Fibroblast of upper back skin (primary cell): ENCODE results near the gene CEP78.
"Not testable (repeated sequence)": the region's sequence is repeated elsewhere in the genome, so short reads cannot be mapped to it uniquely, and the experiment has no call there.

Experiments used
- DNase-seq: peaks from one replicate; pipeline ENCODE4 v3.0.0-alpha.2; 2013

The CEP78 gene, protein sequence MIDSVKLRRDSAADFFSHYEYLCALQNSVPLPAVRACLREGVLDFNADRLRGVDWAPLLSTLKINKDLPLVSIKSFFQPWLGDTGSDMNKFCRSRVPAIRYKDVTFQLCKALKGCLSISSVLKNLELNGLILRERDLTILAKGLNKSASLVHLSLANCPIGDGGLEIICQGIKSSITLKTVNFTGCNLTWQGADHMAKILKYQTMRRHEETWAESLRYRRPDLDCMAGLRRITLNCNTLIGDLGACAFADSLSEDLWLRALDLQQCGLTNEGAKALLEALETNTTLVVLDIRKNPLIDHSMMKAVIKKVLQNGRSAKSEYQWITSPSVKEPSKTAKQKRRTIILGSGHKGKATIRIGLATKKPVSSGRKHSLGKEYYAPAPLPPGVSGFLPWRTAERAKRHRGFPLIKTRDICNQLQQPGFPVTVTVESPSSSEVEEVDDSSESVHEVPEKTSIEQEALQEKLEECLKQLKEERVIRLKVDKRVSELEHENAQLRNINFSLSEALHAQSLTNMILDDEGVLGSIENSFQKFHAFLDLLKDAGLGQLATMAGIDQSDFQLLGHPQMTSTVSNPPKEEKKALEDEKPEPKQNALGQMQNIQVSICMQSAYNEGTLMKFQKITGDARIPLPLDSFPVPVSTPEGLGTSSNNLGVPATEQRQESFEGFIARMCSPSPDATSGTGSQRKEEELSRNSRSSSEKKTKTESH

DNA sequence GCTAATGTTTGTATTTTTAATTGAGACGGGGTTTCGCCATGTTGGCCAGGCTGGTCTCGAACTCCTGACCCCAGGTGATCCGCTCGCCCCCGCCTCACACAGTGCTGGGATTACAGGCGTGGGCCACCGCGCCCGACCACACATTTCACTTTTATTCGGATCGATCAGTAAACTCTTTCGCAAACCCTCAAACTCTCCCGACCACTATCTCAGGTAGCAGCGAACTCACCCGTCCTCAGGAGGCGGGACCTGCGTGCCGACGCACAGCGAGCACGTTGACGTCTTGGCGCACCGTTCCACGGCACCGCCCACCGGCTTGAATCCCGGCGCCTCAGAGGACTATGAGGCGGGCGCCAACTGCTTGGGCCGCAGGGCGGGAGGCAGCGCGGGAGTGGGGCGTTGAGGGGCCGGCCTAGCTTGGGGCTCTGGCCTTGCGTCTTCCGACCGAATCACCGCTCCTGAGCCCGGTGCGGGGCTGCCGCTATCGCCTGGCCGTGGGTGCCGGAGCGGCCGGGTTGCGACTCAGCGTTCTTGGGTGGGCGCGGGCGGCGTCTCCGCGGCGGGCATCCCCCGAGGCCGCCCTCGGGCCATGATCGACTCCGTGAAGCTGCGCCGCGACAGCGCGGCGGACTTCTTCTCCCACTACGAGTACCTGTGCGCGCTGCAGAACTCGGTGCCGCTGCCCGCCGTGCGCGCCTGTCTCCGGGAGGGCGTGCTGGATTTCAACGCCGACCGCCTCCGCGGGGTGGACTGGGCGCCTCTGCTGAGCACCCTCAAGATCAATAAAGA lies at the start of gene CEP78:
Gene CEP78 (plus strand): TSS at position 314 of the 789 bp plus-strand sequence. CDS start 276 bp downstream, at position 590.
- DNase-seq: peak; percentile 92

DNA sequence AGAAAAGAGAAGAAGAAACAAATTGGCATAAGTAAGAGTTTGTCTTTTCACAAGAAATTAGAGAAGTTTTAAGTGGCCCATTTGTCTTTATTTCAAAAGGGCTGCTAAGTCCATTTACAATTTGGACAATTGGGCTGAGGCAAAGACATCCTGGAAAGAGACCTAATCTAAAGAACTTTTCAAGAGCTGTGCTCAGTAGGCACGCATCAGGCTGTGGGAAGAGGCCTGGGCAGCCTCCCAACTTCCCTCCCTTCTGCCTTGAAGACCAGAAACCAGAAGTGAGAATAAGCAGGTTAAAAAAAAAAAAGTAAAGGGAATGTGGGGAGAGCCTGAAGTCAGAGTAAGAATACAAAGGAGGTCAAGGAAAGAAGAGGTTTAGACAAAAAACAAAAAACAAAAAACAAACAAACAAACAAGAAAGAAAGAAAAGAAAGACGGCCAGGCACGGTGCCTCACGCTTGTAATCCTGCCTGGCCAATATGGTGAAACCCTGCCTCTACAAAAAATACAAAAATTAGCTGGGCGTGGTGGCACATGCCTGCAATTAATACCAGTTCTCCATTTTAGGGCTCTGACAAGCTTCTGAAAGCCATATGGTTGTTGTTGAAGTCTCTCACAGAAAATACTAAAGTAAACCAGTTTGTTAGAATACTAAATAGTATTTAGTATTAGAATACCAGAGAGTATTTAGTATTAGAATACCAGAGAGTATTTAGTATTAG lies 48.0 kb upstream of the CEP78 start:
- DNase-seq: no peak

DNA sequence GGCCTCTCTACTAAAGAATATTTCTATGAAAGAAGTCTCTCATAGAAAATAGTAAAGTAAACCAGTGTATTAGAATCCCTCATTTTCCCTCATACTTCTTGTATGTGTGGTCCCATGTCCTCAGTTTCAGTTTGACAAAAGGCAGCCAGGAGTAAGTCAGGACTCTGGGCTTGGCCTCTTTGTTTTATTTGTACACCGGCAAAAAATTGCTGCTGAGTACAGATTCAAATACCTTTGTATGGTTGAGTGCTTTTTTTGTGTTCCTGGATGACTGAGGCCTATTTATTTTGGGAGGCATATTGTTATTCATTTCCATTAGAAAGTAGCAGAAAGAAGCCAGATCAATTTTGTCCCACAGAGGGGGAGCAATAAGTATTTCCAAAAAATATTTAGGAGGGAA lies 47.3 kb upstream of the CEP78 start:
- no peak for DNase-seq

DNA sequence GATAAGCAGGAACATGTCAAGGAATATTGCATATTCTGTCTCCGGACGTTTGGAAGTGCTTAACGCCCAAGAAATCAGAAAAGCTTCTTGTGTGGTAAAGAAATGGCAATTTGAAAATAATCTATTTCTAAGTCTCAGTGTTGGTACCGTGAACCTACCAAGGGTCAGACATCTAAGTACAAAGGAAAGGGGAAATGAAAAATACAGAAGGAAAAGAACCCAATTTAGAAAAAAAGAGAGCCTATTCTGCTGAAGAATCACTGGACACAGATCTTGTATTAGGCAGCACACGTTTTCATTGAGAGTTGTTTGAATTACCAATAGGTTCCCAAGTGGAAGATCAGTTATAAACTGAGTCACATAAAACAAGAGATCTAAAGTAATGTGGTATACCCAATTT lies 46.9 kb upstream of the CEP78 start:
- DNase-seq: no peak

DNA sequence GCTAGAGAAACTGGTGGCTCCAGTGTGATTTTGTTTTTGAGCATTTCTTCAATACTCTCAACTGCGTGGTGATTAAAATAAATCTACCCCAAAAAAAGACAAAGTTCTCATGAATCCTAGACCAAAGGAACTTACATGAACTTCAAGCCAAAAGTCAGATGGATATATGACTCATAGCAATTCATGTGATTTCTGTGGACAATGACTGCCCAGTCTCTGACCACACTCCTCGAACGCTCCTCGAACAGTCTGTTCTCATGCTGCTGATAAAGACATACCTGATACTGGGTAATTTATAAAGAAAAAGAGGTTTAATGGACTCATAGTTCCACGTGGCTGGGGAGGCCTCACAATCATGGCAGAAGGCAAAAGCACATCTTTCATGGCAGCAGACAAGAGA lies 46.4 kb upstream of the CEP78 start:
- no peak for DNase-seq

DNA sequence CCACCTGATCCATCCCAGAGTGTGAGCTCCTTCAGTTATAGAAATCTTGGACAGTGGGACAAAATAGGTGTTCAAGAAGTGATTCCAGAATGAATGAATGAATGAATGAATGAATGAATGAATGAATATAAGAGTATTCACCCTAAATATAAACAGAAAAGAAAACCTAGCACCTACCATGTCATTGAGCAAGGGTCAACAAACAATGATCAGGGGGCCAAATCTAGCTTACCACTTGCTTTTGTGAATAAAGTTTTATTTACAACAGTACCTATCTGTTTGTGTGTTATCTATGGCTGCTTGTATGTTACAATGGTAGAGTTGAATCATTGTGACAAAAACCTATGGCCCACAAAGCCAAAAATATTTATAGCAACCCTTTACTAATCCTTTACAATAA lies 43.9 kb upstream of the CEP78 start:
- DNase-seq: no peak

DNA sequence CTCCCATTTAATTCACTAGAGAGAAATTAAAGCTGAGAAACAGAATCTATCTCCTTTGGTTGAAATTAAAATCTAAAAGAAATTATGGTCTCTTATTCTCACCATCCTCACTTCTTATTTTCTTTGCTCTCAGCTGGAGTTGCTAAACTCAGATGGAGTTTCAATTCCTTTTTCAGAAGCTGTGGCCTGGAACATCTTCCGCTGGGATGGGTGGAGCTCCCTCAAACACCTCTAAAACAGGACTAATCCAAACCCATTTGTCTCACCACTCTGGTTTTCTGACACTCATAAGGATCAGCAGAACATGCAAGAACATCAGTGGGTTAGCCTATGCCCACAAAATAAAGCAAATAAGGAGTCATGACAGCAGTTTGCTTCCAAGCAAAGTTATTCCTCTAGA lies 39.6 kb upstream of the CEP78 start:
- DNase-seq: no peak

DNA sequence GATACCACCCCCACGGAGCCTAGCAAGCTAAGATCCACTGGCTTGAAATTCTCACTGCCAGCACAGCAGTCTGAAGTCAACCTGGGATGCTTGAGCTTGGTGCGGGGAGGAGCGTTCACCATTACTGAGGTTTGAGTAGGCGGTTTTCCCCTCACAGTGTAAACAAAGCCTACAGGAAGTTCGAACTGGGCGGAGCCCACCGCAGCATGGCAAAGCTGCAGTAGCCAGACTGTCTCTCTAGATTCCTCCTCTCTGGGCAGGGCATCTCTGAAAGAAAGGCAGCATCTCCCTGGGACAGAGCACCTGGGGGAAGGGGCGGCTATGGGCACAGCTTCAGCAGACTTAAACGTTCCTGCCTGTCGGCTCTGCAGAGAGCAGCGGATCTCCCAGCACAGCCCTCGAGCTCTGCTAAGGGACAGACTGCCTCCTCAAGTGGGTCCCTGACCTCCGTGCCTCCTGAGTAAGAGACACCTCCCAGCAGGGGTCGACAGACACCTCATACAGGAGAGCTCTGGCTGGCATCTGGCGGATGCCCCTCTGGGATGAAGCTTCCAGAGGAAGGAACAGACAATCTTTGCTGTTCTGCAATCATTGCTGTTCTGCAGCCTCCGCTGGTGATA lies 34.6 kb upstream of the CEP78 start:
- DNase-seq: not testable (repeated sequence)

DNA sequence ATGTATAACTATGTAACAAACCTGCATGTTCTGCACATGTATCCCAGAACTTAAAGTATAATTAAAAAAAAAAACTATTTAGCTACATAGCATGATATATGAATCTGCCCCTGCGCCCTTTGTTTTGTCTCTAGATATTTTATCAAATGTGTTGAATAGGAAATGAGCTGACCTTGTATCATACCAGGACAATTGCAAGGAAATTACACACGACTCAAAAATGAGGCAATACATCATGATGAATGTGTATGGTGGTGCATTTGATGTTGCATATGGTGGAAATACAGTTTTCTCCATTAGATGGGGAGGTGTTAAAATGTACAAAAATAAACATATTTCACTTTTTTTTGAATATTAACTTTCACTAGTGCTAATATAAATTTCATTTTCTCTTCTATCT lies 28.6 kb upstream of the CEP78 start:
- DNase-seq: no peak

DNA sequence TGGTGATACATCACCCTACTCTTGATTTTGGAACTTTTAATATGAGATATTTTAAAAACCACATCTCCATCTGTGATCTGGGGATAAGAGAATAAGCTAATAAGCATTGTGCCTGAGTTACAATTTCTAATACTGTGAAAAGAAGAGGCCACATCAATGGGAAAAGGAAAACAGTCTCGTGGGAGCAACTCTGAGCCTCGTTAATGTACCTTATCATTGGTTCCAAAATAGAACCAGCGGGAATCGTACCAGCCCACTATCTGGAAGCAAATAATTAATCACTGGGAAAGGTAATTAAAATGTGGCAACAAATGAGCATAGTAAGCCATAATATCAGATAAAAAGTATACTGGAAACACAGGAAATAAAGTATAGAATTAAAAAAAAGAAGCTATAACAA lies 28.0 kb upstream of the CEP78 start:
- DNase-seq: no peak

DNA sequence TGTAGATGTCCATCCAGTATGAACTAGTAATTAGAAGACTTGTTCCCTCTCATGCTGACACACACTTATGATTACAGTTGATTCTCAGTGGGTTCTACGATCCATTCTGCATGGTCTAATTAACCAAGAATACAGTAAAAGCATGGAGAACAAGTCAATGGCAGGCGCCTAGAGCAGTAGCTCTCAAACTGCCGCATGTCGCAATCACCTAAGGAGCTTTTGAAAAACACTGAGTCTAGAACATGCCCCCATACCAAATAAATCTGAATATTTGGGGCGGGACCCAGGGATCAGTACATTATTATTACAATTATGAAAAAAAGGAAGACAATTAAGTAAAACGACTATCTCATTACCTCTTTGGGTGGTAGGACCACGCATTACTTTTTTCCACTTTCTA lies 26.7 kb upstream of the CEP78 start:
- no peak for DNase-seq

DNA sequence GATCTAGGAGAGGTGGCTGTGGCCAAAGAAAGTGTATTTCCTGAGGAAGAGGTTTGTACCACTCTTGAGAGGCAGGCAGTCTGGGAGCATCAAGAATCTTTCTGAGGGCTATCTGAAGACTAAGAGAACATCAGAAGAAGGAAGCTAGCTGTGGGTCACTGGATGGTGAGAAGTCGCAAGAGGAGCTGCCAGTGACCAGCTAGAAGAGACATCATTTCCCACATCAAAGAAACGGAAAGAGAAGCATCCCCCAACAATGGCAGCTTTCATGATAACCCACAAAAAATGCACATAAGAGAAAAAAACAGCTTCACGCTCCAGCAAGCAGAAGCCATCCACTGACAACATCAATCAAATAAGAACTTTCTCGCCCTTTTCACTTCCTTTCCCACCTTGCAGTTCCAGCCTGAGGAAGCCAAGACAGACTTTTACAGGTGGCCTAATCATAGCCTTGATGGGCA lies 25.0 kb upstream of the CEP78 start:
- DNase-seq: no peak

DNA sequence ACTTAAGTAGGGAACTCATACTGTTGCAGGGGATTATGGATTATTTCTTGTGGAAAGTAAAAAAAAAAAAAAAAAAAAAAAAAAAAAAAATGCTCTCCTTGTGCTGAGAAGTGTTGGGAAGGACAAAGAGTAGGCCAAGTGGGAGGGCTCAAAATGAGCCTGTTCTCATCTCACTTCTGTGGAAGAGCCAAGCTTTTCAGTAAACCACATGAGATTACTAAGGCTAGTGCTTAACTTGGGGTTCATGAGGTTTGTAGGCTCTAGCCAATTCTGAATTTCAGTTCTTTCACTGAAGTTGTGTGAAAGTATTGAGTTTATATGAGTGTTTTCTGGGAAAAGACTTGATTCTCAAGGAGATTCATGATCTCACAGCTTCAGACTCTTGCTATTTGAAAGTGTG lies 23.0 kb upstream of the CEP78 start:
- DNase-seq: no peak

DNA sequence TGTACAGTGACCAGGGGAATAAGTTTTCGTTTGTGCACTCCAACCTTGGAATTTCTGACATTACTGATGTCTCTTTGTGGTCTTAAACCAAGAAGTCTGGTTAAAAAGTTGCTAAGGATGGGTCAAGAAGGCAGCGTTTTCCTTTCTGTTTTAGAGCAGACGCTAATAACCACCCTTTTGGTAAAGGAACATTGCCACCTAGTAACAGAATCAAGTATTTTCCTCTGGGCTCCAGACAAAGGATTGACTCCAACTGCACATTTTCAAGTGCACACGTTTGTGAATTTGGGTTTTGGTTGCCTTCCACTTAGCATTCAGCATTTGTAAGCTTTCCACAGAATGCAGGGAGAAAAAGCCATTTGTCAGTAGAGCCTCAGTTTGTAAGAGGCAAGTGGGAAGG lies 22.2 kb upstream of the CEP78 start:
- DNase-seq: peak; percentile 31

DNA sequence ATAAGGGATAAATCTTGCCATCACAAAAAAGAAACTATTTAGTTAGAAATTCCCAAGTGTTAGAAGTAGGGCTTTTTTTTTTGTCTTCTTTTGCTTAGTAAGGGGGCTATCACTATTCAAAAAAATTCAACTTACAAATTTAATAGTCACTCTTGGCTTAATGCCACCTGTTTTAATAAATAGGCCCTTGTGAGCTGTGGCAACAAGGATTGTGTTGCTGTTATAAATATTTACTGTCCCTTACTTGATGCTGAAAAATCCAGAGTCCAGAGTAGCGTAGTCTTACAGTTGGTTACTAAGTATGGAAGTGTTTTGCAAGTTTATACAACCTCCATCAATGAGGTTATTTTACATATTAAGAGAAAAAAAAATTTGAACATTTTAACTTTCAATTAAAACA lies 21.4 kb upstream of the CEP78 start:
- no peak for DNase-seq

DNA sequence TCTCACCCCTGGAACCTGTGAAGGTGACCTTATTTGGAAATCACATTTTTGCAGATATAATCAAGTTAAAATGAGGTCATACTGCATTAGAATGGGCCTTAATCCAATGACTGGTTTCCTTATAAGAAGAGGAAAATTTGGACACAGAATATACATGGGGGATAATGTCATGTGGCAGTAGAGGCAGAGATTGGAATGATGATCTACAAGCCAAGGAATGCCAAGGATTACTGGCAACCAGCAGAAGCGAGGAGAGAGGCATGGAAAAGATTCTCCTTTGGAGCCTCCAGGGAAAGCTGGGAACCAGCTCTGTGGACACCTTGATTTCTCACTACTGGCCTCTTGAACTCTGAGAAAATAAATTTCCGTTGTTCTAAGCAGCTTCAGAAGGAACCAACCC lies 20.2 kb upstream of the CEP78 start:
- DNase-seq: peak; percentile 71

DNA sequence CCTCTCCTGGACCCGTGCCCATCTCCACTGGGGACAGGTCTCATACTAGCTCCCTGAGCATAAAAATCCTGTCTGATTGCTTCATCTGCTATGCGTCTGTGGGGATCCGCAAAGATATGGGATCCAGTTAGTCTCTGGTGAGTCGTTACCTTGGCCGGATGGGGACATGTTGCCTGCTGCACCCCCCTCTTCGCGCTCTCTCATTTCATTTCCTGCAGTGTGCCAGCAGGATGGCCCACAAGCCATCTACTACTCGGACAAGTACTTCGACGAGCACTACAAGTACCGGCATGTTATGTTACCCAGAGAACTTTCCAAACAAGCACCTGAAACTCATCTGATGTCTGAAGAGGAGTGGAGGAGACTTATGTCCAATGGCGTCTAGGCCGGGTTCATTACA lies 17.0 kb upstream of the CEP78 start:
- DNase-seq: no peak

DNA sequence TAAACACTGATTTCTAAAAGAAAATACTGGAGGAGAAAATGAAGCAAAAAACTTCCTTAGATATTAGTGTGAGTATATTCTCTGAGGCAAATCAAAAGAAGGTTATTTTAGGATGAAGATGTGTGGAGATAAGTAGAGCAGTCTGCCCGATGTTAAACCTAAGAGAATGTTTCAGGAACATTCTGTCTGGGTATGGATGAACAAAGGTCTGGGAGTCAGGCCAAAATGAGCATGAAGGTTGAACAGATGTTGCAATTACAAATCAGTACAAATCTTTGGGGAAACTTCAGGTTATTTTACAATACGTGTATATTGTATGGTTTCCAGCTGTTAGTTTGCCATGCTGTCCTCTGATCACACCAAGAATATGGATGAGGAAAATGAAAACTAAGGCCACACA lies 14.4 kb upstream of the CEP78 start:
- DNase-seq: peak; percentile 41

DNA sequence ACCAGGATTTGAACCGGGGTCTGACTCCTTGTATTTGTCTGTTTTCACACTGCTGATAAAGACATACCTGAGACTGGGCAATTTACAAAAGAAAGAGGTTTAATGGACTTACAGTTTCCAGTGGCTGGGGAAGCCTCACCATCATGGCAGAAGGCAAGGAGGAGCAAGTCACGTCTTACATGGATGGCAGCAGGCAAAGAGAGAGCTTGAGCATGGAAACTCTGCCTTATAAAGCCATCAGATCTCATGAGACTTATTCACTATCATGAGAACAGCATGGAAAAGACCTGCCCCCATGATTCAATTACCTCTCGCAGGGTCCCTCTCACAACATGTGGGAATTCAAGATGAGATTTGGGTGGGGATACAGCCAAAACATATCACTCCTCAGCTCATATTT lies 14.0 kb upstream of the CEP78 start:
- not testable (repeated sequence) for DNase-seq

DNA sequence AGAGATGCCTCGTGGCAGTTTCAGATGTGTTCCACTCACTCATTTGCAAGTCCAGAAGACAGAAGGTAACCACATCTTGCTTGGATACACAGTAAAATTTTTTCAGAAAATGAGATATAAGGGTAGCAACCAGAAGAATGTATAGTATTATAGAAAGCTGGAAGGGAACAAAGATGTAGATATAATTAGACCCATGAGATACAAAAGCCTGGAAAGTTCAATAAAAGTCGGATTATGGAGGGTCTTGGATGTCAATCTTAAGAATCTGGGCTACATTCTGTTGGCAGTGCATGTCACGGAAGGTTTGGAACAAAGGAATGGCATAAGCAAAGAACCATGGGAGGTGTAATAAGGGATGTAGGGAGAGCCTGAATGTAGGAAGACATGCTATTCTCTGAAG lies 5.1 kb upstream of the CEP78 start:
- no peak for DNase-seq

DNA sequence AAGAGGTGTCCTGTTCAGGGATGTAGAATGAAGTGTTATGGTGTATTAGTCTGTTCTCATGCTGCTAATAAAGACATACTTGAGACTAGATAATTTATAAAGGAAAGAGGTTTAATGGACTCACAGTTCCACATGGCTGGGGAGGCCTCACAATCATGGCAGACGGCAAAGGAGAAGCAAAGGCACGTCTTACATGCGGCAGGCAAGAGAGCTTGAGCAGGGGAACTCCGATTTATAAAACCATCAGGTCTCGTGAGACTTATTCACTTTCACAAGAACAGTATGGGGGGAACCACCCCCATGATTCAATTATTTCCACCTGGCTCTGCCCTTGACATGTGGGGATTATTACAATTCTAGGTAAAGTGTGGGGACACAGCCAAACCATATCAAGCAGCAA lies 3.4 kb upstream of the CEP78 start:
- DNase-seq: not testable (repeated sequence)

DNA sequence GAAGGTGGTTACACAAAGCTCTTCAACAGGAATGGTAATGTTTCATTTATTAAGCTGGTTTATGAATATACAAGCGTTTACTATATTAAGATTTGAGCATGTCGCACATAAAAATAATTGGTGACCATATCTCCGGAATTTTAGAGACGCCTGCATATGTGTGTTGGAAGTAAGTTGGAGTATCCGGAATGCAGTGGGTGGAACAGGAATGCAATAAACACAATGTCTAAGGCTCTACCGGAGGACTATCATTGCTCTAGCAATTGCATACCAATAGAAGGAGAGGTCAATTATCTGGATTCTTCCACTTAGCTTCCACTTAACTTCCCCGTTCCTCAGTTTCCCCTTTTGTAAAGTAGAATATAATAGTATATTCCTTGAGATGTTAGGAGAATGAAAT lies 1.1 kb upstream of the CEP78 start:
- DNase-seq: peak; percentile 55
